Gastroesophageal sphincter (tissue), 3 donors: Measurements from ENCODE around the gene TAB2.

Source experiments
- POLR2A ChIP-seq, 2 donors: fragments of 450-650 bp; IDR thresholded peaks; one replicate each; pipeline ENCODE4 v1.6.1; 2017; ENCODE audit warnings: antibody characterized with exemption in 2 of 2, mild to moderate bottlenecking in 2 of 2, moderate library complexity in 1 of 2
- POLR2AphosphoS5 ChIP-seq: sonication (generic); formaldehyde crosslinking; IDR thresholded peaks from one replicate; pipeline ENCODE4 v1.6.1; 2017; ENCODE audit warnings: antibody characterized with exemption
- TF ChIP-seq, protein P1 (sequence below), 4 experiments: fragments of 200-600 bp in 2 of 4; fragments of 450-650 bp in 2 of 4; sonication (generic) in 1 of 4; IDR thresholded peaks; one replicate each; pipeline ENCODE4 v1.5.1; 2017 to 2019; ENCODE audit warnings: antibody characterized with exemption in 4 of 4, mild to moderate bottlenecking in 2 of 4, moderate library complexity in 2 of 4

DNA sequence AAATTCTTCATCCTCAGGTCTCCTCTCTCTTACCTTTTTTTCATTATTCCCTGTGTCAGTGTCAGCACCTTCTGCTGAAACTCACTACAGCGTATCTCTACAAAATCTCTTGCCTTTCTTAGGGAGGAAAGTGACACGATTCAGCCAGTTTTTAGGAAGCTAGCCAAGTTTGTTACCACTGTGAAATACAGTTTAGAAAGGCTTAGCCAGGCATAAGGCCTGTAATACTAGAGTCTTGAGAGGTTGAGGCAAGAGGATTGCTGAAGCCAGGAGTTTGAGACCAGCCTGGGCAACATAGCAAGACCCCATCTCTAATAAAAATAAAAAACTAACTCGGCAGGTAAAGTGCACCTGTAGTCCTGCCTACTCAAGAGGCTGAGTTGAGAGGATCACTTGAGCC lies 16.7 kb downstream of the TAB2 start:
- TF ChIP-seq POLR2A (IDR thresholded peaks at IDR 0.05) = no peak
- TF ChIP-seq, protein P1, sequence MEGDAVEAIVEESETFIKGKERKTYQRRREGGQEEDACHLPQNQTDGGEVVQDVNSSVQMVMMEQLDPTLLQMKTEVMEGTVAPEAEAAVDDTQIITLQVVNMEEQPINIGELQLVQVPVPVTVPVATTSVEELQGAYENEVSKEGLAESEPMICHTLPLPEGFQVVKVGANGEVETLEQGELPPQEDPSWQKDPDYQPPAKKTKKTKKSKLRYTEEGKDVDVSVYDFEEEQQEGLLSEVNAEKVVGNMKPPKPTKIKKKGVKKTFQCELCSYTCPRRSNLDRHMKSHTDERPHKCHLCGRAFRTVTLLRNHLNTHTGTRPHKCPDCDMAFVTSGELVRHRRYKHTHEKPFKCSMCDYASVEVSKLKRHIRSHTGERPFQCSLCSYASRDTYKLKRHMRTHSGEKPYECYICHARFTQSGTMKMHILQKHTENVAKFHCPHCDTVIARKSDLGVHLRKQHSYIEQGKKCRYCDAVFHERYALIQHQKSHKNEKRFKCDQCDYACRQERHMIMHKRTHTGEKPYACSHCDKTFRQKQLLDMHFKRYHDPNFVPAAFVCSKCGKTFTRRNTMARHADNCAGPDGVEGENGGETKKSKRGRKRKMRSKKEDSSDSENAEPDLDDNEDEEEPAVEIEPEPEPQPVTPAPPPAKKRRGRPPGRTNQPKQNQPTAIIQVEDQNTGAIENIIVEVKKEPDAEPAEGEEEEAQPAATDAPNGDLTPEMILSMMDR (IDR thresholded peaks at IDR 0.05) = no peak
- TF ChIP-seq POLR2AphosphoS5 = no peak
